A549 treated with Mapracorat at 1 μM for 4 hours (cell line): ENCODE measurements around the gene CYP4F8. TPM values are rescaled to one million over a fixed set of nuclear protein-coding genes. Genes with fewer than 3 reads are reported as not detected.

Experiments used
- total RNA-seq: library from RNA; stranded (reverse); fragments of 200-300 nt; extraction: Qiagen RNA extraction; gene quantifications from 5 replicates; pipeline ENCODE4 v1.2.3, GENCODE V29; 2022

The CYP4F8 gene
- not detected in 5 replicates for total RNA-seq

GRCh38 chr19:15614507-15615379 is at the start of gene CYP4F8:
CYP4F8 (plus strand) TSS chr19:15615218; CDS start chr19:15615617, 399 bp downstream.

GRCh38 chr19:15640294-15640903 is 25.4 kb downstream of the CYP4F8 start, which contains the start of gene CYP4F3:
CYP4F3 (plus strand) TSS chr19:15640897; CDS start chr19:15641416, 519 bp downstream.

GRCh38 chr19:15672580-15673175 is 57.7 kb downstream of the CYP4F8 start, which contains the start of gene CYP4F12:
CYP4F12 (plus strand) TSS chr19:15673087; CDS start chr19:15673530, 443 bp downstream.

Other genes starting within 250 kb of the CYP4F8 start
- gene AKAP8, start 235.4 kb upstream of the CYP4F8 start, total RNA-seq: 15.8 to 20.2 TPM (median 18.9 TPM) in 5 replicates
- gene AKAP8L, start 196.2 kb upstream of the CYP4F8 start, total RNA-seq: 34.9 to 41.3 TPM (median 36.7 TPM) in 5 replicates
- gene WIZ, start 165.3 kb upstream of the CYP4F8 start, total RNA-seq: 14.3 to 23.6 TPM (median 23.2 TPM) in 5 replicates
- gene RASAL3, start 150.7 kb upstream of the CYP4F8 start, total RNA-seq: not detected in 5 replicates
- gene PGLYRP2, start 135.7 kb upstream of the CYP4F8 start, total RNA-seq: 0.06 TPM in 1 of 5 replicates, not detected in the others
- 0.08 to 0.31 TPM (median 0.18 TPM) in 5 replicates for gene CYP4F22, start 106.7 kb upstream of the CYP4F8 start, total RNA-seq
- 2.3 to 4.0 TPM (median 3.3 TPM) in 5 replicates for gene CYP4F3, start 25.7 kb downstream of the CYP4F8 start, total RNA-seq
- 1.7 to 2.1 TPM (median 2.0 TPM) in 5 replicates for gene CYP4F12, start 57.9 kb downstream of the CYP4F8 start, total RNA-seq
- not detected in 5 replicates for gene OR10H2, start 112.8 kb downstream of the CYP4F8 start, total RNA-seq
- gene OR10H3, start 122.8 kb downstream of the CYP4F8 start, total RNA-seq: not detected in 5 replicates
- not detected in 5 replicates for gene OR10H5, start 172.4 kb downstream of the CYP4F8 start, total RNA-seq
- not detected in 5 replicates for gene OR10H1, start 200.4 kb downstream of the CYP4F8 start, total RNA-seq